Measurements from ENCODE around the gene KRTAP10-5.
"Not testable (repeated sequence)": the region's sequence is repeated elsewhere in the genome, so short reads cannot be mapped to it uniquely, and the experiment has no call there.

DNA sequence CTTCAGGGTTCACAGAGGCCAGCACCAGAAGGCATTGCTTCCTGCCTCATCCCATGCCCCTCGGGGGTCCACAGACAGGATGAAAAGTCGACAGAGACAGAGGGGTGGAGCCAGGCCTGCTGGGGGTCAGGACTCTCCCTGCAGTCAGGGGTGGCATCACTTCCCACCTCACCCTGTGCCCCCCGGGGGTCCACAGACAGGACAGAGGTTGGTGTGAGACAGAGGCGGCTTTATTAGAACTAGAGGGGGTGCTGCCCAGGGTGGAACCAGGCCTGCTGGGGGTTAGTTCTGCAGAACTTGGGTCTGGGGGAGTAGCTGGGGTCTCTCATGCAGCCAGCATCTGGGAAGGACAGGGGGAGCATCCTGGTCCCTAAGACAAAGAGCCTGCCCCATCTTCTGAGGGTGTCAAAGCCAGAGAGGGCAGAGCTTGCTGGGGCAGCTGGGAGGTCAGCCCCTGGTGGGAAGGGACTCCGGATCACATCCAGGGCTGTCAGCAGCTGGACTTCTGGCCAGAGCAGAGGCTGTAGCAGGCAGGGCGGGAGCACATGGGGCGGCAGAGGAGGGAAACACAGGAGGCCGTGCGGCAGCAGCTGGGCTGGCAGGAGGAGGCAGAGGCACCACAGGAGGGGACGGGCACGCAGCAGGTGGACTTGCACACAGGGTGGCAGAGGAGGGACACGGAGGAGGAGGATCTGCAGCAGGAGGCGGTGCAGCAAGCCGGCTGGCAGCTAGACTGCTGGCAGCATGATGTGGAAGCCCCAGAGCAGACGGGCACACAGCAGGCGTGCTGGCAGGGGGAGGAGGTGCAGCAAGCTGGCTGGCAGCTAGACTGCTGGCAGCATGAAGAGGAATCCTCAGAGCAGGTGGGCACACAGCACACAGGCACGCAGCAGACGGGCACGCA, 10.7 kb upstream of the KRTAP10-5 start:
- TF ChIP-seq POLR2A, POLR2AphosphoS5 (IDR thresholded peaks at IDR 0.05; ENCODE audit: low read depth, low read length): not testable (repeated sequence)

Data from GM12891 (cell line).